OCI-LY1 (cell line): ENCODE data around the gene MLLT6.
A peak's percentile ranks its signal among the peaks of the same experiment; 100 is the strongest.

Source experiments
- H2AFZ ChIP-seq: fragments of 200-600 bp; sonication (generic), shearing (Covaris generic); 2 replicates; pipeline ENCODE4 v1.6.0; 2014; ENCODE audit warnings: antibody characterized with exemption, mild to moderate bottlenecking, low read length
- H3F3A ChIP-seq: fragments of 200-600 bp; sonication (generic), shearing (Covaris generic); 2 replicates; pipeline ENCODE4 v1.6.0; 2014; ENCODE audit warnings: mild to moderate bottlenecking, antibody characterized with exemption, low read length, moderate library complexity; ENCODE audit not compliant: insufficient read depth
- H3K27ac ChIP-seq: fragments of 200-600 bp; sonication (generic); 2 replicates; pipeline ENCODE4 v1.5.1; 2014; ENCODE audit warnings: low read length, mixed run types, mild to moderate bottlenecking, low read depth; ENCODE audit not compliant: poor library complexity, severe bottlenecking
- H3K27me3 ChIP-seq: fragments of 200-600 bp; sonication (generic); 2 replicates; pipeline ENCODE4 v1.6.0; 2014; ENCODE audit warnings: antibody characterized with exemption, mild to moderate bottlenecking, low read length, moderate library complexity; ENCODE audit not compliant: insufficient read depth
- H3K36me3 ChIP-seq: fragments of 200-600 bp; sonication (generic); 2 replicates; pipeline ENCODE4 v1.6.1; 2014; ENCODE audit warnings: mild to moderate bottlenecking, antibody characterized with exemption, low read length, moderate library complexity, mixed read lengths; ENCODE audit not compliant: insufficient read depth
- H3K4me1 ChIP-seq: fragments of 200-600 bp; sonication (generic); 2 replicates; pipeline ENCODE4 v1.5.1; 2014; ENCODE audit warnings: mild to moderate bottlenecking, low read length, moderate library complexity; ENCODE audit not compliant: insufficient read depth, severe bottlenecking
- H3K4me2 ChIP-seq: fragments of 200-600 bp; sonication (generic), shearing (Covaris generic); 2 replicates; pipeline ENCODE4 v1.6.1; 2014; ENCODE audit warnings: low read length
- H3K4me3 ChIP-seq: fragments of 200-600 bp; sonication (generic); 2 replicates; pipeline ENCODE4 v1.5.1; 2014; ENCODE audit warnings: low read length, low read depth, mild to moderate bottlenecking, mixed read lengths; ENCODE audit not compliant: poor library complexity, severe bottlenecking
- H3K79me2 ChIP-seq: fragments of 200-600 bp; shearing (Covaris generic); 2 replicates; pipeline ENCODE4 v1.6.1; 2016; ENCODE audit warnings: mixed run types, low read length, mixed read lengths; ENCODE audit not compliant: insufficient read depth
- H3K9ac ChIP-seq: fragments of 200-600 bp; sonication (generic), shearing (Covaris generic); 2 replicates; pipeline ENCODE4 v1.6.1; 2014; ENCODE audit warnings: mild to moderate bottlenecking, low read length, mixed read lengths
- H3K9me2 ChIP-seq: fragments of 200-600 bp; sonication (generic), shearing (Covaris generic); 2 replicates; pipeline ENCODE4 v1.6.1; 2014; ENCODE audit warnings: low read depth, mild to moderate bottlenecking, low read length, mixed read lengths
- H3K9me3 ChIP-seq: fragments of 200-600 bp; shearing (Covaris generic); 2 replicates; pipeline ENCODE4 v1.6.1; 2014; ENCODE audit warnings: low read length, mixed read lengths
- H4K20me1 ChIP-seq: fragments of 200-600 bp; sonication (generic), shearing (Covaris generic); 2 replicates; pipeline ENCODE4 v1.6.0; 2016; ENCODE audit warnings: mild to moderate bottlenecking, low read length; ENCODE audit not compliant: insufficient read depth
- CTCF ChIP-seq: fragments of 200-600 bp; sonication (generic), shearing (Covaris generic); IDR thresholded peaks from 2 replicates; pipeline ENCODE4 v1.5.1; 2017; ENCODE audit warnings: mild to moderate bottlenecking, antibody characterized with exemption, low read length, moderate library complexity, mixed read lengths
- EZH2 ChIP-seq: fragments of 200-600 bp; sonication (generic), shearing (Covaris generic); IDR thresholded peaks from 2 replicates; pipeline ENCODE4 v1.8.0; 2017; ENCODE audit warnings: borderline replicate concordance, mixed run types, mild to moderate bottlenecking, antibody characterized with exemption, low read length, moderate library complexity, mixed read lengths

Gene MLLT6

GRCh38 chr17:38663125-38663751 is 41.8 kb upstream of the MLLT6 start:
- H3K9ac ChIP-seq: no peak overlapping the region
- H3K27ac ChIP-seq: no peak overlapping the region
- H4K20me1 ChIP-seq: no peaks in the 10 kb centered on the region
- 0 out of 2 replicates have a peak, but pooled peaks cover 3% of the 10 kb centered on the region for H3K27me3 ChIP-seq
- H3K9me3 ChIP-seq: no peaks in the 10 kb centered on the region
- no peaks in the 10 kb centered on the region for H3K79me2 ChIP-seq
- no peak overlapping the region for H3K4me3 ChIP-seq
- no peaks in the 10 kb centered on the region for H3K9me2 ChIP-seq
- no peaks in the 10 kb centered on the region for H3F3A ChIP-seq
- TF ChIP-seq CTCF (peak; percentile 83), EZH2 (no peak)
- no peak overlapping the region for H3K4me2 ChIP-seq
- H3K36me3 ChIP-seq: no peaks in the 10 kb centered on the region
- H3K4me1 ChIP-seq: no peaks in the 10 kb centered on the region
- no peak overlapping the region for H2AFZ ChIP-seq

DNA sequence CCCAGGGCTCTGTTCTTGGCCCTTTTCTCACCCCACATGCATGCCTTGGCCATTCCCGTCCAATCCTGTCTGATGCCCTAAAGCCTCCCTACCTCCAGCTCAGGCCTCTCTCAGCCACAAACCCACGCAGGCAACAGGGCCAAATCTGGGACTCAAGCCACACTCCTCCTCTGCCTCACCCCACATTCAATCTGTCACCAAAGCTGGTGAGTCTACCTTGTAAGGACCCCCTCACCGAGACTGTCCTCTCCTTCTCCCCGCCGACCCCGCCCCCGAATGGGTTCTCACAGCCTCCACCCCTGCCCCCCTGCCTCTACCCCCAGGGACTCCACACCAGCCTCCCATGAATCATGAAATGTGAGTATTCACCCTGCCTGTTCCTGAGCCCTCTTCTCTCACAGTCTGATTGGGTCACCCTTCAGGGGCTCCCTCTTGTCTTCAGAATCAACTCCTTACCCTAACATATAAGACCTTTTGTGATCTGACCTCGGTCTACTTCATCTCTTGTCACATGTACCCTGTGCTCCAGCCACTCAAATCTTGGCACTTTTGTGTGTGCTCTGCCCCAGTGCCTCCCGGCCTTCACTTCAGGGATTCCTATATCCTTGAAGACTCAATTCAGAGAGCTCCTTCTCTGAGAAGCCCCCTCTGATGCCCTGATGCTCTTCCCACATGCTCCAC is 41.0 kb upstream of the MLLT6 start:
- no peak overlapping the region for H3K4me3 ChIP-seq
- H3K9me2 ChIP-seq: no peaks in the 10 kb centered on the region
- H3K9me3 ChIP-seq: no peaks in the 10 kb centered on the region

GRCh38 chr17:38667099-38667786 is 37.8 kb upstream of the MLLT6 start:
- H3K4me3 ChIP-seq: no peak overlapping the region
- no peaks in the 10 kb centered on the region for H3K4me1 ChIP-seq
- no peaks in the 10 kb centered on the region for H3K9me3 ChIP-seq
- H3K4me2 ChIP-seq: no peak overlapping the region
- no peaks in the 10 kb centered on the region for H4K20me1 ChIP-seq
- H3K27ac ChIP-seq: no peak overlapping the region
- H2AFZ ChIP-seq: no peak overlapping the region
- peaks cover 5% of the 10 kb centered on the region; the same call in 1 of the 2 replicates for H3K27me3 ChIP-seq
- no peaks in the 10 kb centered on the region for H3K79me2 ChIP-seq
- H3K36me3 ChIP-seq: no peaks in the 10 kb centered on the region
- no peaks in the 10 kb centered on the region for H3K9me2 ChIP-seq
- TF ChIP-seq EZH2: no peak
- TF ChIP-seq CTCF: peak; percentile 100
- no peaks in the 10 kb centered on the region for H3F3A ChIP-seq
- H3K9ac ChIP-seq: no peak overlapping the region

More for the DNA sequence above, 41.0 kb upstream of the MLLT6 start:
- H3F3A ChIP-seq: no peaks in the 10 kb centered on the region
- no peaks in the 10 kb centered on the region for H3K4me1 ChIP-seq
- H3K4me2 ChIP-seq: no peak overlapping the region
- H3K36me3 ChIP-seq: no peaks in the 10 kb centered on the region
- H2AFZ ChIP-seq: no peak overlapping the region
- 0 out of 2 replicates have a peak, but pooled peaks cover 3% of the 10 kb centered on the region for H3K27me3 ChIP-seq
- no peaks in the 10 kb centered on the region for H4K20me1 ChIP-seq
- no peaks in the 10 kb centered on the region for H3K79me2 ChIP-seq
- no peak overlapping the region for H3K27ac ChIP-seq
- TF ChIP-seq EZH2 (no peak), CTCF (no peak)
- no peak overlapping the region for H3K9ac ChIP-seq
